Islet precursor cell (in vitro differentiated cells): ENCODE data around the gene NAPA.
"Not testable (repeated sequence)": the region's sequence is repeated elsewhere in the genome, so short reads cannot be mapped to it uniquely, and the experiment has no call there.

Experiments used
- DNase-seq: peaks from one replicate; pipeline ENCODE4 v3.0.0-alpha.2; 2018

The NAPA gene

DNA sequence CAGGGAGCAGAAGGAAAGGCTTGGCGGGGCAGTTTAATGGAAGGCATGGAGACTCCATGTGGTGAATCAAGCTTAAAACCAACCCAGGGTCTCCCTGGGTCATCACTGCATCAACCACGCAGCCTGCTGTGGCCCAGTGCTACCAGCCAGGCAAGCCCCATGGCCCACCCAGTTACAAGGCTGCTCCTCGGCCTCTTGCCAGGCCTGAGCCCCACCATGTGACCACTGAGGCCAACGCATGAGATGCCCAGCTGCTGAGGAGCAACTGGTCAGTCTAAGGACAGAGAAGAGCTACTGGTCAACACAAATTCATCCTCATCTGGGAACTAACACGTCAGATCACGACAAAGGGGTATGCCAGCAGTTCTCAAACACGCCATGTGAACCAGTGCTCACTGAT, 15.5 kb downstream of the NAPA start:
- no peak for DNase-seq

DNA sequence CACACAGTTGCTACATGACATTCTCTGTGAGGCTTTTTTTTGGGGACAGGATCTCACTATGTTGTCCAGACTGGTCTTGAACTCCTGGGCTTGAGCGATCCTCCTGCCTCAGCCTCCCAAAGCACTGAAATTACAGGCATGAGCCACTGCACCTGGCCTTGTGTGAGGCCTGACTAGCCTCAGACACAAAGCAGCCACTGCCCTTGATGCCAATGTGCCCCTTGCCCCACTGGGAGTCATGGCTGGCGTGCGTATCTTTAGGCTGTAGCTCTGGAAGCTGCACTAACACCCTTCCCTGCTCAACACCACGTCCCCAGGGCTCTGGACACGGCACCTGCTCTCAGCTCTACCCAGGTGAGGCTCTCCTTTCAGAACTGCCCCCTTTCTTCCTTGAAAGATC, 16.3 kb downstream of the NAPA start:
- no peak for DNase-seq

DNA sequence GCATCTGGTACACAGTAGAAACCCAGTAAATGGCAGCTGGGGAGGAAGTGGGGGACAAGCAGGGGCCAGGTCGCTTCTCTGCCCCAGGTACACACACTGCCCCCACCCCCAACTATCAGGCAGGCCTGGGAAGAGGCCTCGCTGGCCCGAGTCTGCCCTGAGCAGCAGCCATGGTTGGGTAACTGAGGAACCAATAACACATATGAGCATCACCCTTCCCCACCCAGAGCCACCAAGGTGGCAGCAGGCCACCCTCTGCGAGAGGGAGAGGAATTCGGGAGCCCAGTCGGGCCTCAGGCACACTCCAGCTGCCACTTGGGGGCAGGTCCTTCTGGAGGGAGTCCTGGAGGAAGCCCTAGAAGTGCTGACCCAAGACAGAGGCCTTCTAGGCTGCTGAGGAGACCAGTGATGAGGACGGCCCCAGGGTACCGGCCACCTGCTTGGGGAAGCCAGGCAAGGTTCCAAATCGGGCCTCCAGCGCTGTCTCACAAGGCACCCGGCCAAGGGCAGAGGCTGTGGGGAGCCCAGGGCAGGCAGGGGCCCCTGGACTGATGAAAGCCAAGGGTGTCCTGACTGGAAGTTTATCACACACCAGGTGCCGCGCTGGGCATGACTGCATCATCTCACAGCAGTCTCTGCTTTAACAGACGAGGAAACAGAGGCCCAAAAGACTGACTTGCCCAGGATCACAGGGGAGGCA, 16.9 kb downstream of the NAPA start:
- no peak for DNase-seq

DNA sequence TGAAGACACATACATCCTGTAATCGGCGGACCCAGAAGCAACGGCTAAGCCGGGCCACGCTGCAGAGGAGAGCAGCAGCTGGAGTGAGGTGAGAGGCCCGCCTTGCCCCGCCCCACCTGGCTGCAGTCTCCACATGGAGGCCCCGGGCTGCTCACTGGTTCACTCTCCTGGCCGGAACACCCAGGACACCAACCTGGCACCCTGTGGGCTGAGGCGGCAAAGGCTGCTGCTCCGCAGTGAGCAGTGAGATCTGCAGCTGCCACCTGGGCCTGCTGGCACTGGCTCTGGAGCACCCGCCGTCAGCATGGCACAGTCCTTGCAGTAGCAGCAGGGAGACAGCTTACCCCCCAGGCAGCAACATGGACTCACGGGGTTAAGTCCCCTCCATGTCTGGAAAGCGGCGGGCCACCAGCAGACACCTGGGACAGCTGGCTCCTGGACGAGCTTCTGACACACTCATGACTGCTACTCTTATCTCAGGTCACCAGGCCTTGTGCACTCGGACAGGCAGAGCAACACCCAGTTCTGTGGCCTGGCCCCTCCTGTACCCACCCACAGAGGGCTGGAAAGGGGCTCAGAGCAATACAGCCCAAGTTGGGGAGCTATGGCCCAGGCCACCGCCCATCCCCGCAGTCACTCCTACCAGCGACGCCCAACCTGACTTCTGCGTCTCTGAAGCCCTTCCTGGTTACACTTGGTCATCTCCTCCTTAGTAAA, 17.7 kb downstream of the NAPA start:
- no peak for DNase-seq

DNA sequence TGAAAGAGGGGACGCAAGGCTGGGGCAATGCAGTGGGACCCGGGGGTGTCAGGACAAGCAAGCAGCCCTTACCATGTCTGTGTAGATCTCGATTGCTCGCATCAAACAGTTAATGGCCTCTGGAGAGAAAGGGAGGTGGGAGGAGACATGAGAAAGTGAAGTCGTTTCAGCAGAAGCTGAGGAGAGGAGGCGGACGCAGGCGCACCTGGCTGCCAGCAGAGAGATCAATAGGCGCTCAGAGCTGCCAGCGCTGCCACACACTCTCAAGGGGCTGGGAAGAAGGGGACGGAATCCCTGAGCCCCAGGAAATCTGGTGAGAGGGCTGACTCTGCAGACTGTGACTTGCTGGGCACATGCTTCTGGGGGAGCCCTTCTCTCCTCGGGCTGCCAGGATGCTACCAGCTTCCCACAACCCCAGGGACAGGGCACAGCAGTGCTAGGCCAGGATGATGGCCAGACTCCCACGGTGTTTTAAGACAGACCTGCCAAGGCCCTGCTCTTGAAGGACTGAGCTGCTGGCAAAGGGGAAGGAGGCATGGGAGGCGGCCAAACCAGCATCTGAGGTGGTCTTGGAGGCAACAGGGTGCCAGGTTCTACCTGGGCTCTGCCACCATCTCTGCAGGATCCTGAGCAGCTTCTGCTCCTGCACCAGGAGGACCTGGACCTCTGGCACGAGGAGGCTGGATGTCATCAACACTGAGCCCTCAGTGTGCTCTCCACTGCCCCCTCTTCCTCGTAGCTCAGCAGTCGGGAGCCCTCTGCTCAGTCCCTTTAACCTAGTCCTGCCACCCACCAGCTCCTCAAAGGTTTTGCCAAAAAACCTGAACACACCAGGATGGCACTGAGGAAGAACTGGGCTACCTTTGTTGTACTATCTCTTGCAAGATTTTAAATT, 19.1 kb downstream of the NAPA start:
- DNase-seq: no peak

DNA sequence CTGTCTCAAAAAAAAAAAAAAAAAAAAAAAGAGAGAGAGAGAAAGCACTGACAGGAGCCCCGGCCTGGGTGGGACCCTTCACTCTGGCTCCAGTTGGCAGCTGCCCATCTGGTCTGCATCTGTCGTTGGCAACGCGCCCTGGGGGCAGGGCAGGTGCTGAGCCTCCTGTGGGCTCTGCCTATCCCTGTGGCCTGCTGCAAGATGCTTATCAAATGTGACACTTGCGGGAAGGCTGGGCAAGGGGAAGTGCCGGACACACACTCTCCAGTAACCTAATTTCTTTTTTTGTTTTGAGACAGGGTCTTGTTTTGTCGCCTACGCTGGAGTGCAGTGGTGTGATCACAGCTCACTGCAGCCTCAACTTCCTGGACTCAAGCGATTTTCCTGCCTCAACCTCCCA, 20.1 kb downstream of the NAPA start:
- no peak for DNase-seq

DNA sequence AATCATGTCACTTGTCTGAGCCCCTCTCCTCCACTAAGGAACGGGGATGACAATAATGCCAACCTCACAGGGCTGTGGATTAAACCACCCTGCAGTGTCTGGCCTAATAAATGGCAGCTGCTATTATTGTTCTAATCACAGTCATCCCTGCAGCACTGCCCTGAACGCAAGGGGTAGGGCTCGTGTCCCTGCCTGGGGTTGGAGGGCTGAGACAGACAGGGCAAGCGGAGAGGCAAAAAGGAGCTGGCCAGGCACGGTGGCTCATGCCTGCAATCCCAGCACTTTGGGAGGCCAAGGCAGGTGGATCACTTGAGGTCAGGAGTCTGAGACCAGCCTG, 20.7 kb downstream of the NAPA start:
- DNase-seq: no peak

DNA sequence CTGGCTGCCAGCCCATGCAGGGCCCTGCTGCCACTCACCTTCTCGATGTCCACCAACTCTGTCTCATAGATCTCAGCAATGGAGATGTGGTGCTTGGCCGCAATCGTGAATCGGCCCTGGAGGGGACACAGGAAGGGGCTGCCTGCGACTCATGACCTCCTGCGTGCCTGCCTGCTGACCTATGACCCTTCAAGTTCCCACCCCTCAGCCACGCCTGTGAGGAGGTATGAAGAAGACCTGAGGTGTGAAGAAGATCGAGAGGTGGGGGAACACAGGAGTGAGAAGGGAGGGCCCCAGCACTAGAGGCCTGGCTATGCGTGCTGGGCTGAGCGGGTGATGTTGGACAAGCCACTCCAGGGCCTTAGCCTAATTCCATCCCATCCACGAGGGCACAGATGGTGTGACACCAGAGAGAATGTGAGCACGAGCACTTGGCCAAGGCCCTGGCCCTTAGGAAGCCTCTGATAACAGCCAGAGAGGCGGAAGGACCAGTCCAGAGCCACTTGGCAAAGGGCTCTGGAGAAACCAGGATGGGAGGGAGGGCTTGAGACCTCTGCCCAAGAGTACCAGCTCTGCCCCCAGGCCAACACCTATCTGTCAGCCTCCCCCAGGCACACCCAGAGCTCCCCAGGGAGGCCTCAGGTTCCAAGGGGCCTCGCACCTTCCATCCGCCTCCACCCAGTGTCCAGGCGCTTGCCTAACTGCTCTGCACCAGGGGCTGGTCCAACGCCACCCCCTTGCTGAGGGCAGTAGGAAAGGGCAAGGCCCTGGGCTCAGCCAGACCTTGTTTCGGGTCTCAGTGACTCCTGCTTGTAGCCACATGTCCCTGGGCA, 21.3 kb downstream of the NAPA start:
- DNase-seq: no peak

DNA sequence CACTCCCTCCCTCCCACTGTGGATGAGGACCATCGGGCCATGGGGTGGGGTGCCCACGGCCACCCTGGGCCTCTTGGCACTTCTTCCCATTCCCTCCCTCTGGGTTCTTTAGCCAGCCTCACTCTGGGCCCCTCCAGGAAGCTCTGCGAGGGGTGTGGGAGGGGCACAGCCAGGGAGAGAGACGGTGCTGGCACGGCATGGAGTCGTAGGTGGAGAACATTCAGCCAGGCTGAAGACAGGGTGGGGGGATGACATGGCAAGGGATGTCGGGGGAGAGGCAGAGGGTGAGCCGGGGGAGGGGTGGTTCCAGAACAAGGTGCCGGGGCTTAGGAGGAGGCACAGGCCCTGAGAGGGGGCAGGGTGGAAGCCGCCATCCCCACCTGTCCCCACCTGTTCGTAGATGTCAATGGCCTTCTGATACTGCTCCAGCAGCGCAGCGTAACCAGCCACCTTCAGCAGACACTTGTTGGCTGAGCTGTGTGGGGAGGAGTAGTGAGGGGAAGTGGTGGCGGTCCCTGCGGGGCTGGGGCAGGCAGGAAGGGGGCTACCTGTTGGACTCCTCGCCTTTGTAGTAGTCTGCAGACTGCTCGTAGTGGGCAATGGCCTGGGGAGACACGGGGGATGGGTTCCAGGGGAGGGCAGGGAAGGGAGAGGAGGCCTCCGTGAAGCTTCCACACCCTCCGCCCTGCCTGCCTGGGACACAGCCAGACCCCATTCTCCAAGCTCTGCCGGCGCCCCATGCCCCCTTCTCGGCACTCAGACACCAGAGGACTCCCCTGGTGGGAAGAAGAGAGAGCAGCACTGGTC, 22.1 kb downstream of the NAPA start:
- no peak for DNase-seq

DNA sequence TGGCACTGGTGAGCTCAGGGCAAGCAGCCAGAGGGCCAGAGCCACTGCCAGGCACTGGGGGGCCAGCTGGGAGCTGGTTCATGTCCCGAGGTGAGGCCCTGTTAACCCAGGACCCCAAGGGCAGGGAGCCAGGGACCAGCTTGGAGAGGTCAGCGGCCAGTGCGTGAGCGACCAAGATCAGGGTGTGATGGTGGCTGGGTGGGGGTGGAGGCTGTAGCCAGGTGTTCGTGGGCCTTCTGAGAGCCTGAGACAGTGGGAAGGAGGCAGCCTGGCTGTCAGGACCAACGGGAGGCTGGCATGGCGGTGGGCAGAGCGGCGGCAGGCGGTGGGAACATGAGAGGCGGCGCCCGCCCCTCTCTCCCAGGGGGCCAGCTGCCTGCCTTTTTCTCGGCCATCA, 22.7 kb downstream of the NAPA start:
- no peak for DNase-seq

DNA sequence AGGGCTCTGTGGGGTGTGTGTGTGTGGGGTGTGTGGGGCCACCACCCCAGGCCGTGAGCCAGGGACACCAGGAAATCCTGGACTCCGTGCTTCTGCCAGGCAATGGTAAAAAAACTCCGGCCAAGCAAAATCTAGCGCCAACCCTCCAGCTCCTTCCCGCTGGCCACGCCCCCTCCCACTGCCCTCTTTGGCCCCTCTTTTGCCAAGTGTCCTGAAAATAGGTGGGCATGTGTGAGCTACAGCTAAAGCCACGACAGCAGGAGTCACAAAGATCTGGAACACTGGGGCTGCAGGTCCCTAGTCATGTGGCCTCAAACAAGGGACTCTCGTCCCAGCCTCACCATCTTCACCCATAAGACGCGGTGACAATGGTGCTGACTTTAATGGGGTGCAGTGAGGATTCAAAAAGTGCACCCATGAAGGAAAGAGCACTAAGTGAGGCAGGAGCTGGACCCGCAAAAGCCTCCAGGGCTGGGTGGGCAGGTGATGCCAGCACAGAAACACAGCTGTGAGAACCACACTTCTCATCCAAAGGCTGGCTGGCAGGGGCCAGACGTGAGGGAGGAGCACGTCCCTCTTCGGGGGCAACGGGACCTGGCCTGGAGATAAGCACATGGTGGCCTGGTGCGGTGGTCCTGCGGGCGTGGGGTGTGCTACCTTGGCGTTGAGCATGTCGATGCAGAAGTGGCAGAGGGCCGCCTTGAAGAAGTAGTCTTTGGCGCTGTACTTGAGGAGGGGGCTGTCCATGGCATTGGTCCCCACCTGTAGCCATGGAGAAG, 23.3 kb downstream of the NAPA start:
- no peak for DNase-seq

DNA sequence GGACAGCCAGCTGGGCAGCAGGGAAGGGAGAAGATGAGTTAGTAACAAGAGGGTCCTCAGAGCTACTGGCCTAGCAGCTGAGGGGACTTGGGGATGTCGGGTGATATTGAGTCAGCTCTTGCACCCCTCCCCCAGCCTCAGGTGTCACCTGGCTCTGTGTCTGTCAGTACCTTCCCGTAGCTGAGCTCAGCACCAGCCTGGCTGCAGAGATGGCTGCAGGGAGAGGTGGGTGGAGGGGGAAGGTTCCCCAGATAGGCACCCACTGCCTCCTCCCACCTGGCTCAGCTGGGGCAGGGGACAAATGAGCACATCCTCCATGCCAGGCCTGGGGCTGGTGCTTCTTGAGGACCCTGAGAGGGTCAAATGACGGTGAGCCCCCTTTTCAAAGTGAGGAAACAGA, 24.0 kb downstream of the NAPA start:
- no peak for DNase-seq

DNA sequence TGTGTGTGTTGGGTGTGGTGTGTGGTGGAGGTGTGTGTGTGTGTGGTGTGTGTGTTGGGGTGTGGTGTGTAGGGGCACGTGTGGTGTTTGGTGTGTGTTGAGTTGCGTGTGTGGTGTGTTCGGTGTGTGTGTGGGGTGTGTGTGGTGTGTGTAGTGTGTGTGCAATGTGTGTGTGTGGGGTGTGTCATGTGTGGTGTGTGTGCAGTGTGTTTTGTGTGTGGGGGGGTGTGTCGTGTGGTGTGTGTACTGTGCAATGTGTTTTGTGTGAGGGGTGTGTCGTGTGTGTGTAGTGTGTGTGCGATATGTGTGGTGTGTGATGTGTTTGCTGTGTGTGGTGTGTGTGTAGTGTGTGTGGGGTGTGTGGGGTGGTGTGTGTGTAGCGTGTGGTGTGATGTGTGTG, 24.8 kb downstream of the NAPA start:
- no peak for DNase-seq

DNA sequence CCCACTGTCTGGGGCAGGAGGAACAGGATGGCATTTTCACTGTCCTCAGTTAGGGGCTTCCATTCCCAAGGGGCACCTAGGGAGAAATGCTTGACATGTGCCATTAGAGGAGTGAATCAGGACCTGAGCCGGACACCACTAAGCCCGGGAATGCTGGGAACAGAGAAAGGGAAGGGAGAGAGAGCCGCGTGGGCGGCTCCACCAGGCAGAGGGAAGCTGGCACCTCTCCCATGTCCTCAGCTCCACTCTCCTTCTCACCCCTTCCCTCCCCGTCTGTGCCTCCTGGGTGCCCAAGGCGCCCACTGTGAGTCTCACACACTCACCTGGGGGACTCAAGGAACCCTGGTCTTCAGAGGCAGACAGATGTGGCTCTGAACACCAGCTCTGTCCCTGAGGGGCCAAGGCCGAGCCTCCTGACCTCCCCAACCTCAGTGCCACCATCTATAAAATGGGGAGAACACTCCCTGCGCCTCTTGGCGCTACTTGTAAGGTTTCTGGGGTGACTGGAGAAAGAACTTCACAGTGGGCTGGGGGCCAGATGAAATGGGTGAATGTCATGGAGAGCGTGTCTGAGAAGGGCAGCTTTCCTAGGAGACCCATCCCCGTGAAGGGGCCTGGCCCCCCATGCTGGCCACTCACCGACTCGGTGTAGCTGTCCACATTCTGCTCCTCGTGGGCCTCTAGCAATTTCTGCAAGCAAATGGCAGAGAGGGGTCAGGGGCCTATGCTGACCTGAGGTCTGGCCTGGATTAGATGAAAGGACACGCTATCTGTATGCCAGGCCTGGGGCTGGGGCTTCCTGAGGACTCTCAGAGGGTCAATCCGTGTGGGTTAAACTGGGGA, 25.6 kb downstream of the NAPA start:
- DNase-seq: no peak

DNA sequence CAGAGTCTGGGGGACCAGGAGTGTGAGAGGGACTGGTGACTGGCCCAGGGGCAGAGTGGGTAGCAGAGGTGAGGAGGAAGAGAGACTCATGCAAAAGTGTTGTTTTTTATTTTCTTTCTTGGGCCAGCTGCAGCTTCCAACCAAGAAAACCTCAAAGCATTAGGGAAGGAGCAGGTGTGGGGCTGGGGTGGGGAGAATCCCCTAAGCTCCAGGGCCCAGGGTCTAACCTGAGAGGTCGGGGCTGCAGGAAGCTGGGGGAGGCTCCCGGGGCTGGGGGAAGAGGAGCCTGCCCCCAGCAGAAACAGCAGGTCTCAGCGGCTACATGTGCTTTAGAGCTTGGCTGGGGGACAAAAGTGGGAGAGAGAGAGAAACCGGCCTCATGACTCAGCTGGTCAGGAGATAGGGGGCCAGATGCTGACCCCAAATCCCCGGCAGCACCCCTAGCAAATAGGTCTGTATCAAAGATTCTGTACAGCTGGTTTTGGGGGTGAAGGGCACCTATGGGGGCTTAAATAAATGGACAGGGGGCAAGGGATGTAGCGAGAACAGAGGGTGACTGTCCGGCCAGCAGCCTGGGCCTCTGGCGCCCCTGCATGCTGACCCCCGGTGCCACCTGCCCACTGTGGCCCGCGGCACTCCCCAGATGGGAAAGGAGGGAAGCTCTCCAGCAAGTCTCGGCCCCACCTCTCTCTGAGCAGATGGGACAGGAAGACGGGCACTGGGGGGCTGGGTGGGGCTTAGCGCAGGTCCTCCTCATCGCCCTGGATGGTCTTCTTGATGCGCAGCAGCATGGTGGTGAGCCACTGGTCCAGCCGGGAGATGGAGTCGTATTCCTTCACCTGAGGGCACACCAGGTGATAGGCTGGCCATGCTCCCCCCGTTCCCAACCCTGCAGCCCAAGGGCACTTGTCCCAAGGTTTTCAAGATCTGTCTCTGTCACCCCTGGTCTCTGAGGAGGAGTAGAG, 27.0 kb downstream of the NAPA start:
- no peak for DNase-seq

DNA sequence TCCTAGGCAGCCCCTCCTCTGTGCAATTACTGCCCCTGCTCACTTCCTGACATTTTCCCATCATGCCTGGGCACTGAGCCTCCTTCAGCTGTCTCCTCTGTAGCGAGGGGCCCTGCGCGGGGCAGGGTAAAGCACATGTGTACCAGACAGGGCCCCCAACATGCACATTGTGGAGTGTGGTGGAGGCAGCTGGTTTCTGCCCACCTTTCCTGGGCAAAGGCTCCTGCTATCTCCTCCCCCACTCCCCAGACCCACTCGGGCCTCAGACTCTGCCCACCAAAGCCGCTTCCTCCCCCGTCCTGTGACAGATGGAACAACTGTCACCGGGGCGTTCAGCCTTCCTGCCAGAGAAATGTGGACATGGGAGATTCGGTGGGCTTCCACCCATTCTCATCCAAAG, 28.0 kb downstream of the NAPA start:
- DNase-seq: no peak

DNA sequence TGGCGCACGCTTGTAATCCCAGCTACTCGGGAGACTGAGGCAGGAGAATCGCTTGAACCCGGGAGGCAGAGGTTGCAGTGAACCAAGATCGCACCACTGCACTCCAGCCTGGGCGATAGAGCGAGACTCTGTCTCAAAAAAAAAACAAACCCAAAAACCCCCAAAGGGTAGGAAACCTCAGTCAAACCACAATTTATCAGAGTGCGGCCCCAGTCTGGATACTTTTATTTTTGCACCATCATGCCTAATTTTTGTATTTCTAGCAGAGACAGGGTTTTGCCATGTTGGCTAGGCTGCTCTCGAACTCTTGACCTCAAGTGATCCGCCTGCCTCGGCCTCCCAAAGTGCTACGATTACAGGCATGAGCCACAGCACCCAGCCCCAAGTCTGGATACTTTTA, 28.6 kb downstream of the NAPA start:
- not testable (repeated sequence) for DNase-seq

DNA sequence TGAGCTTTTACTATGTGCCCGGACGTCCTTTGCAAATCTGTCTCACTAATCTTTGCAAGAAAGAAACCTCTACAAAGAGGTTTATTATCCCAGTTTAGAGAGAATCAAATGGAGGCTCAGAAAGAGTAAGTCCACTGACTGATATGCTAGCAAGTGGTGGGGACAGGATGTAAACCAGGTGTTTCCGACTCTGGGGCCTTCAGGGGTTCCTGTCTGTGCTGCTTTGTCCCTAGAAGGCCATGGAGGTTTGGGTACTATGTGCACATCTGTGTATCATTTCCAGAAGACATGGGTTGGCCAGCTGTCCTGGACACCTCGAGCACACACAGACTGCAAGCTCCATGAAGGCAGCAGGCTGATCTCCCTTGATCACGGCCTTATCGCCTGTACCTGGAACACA, 29.7 kb downstream of the NAPA start:
- DNase-seq: no peak
